CD4-positive, CD25-positive, alpha-beta regulatory T cell (primary cell): ENCODE data around the gene TRIM38. TPM values are rescaled to one million over a fixed set of nuclear protein-coding genes. Genes with fewer than 3 reads are reported as not detected.
A peak's percentile ranks its signal among the peaks of the same experiment; 100 is the strongest.
"Not testable (repeated sequence)": the region's sequence is repeated elsewhere in the genome, so short reads cannot be mapped to it uniquely, and the experiment has no call there.

ENCODE experiments used
- ATAC-seq, 2 donors: fragments of 150-1000 bp; cut with Tn5 transposase; one replicate each; pipeline ENCODE4 v1.10.0; 2021; ENCODE audit warnings: low read depth in 2 of 2, moderate number of reproducible peaks in 2 of 2, moderate library complexity in 1 of 2
- DNase-seq, 3 donors: peaks; one replicate each; pipeline versions ENCODE4 v3.0.0 to v3.0.0-alpha.2; 2012 to 2022; ENCODE audit warnings: mixed read lengths in 1 of 3
- H3K27ac ChIP-seq: one replicate; pipeline ENCODE4 v1.7.0; 2013; ENCODE audit warnings: mild to moderate bottlenecking, low read length; ENCODE audit not compliant: insufficient read depth, poor library complexity, severe bottlenecking
- H3K27me3 ChIP-seq: one replicate; pipeline ENCODE4 v1.7.0; 2013; ENCODE audit warnings: low read length; ENCODE audit not compliant: control insufficient read depth, insufficient read depth
- H3K36me3 ChIP-seq: one replicate; pipeline ENCODE4 v1.7.0; 2013; ENCODE audit warnings: mild to moderate bottlenecking, low read length, moderate library complexity; ENCODE audit not compliant: control insufficient read depth, insufficient read depth
- H3K4me1 ChIP-seq: 2 replicates; pipeline ENCODE4 v1.7.0; 2013; ENCODE audit warnings: mild to moderate bottlenecking, low read length; ENCODE audit not compliant: insufficient read depth, control insufficient read depth, poor library complexity, severe bottlenecking
- H3K4me3 ChIP-seq: one replicate; pipeline ENCODE4 v1.7.0; 2013; ENCODE audit warnings: low read depth, mild to moderate bottlenecking, low read length, moderate library complexity
- H3K9me3 ChIP-seq, 2 experiments: 1 replicate in 1 of 2; 2 replicates in 1 of 2; pipeline ENCODE4 v1.7.0; 2013; ENCODE audit warnings: low read length in 2 of 2, mild to moderate bottlenecking in 1 of 2, moderate library complexity in 1 of 2; ENCODE audit not compliant: control insufficient read depth in 2 of 2
- H3K27ac Mint-ChIP-seq, 3 donors: one replicate each; pipeline ENCODE4 v1.8.0; 2020 to 2022; ENCODE audit warnings: mild to moderate bottlenecking in 3 of 3, mixed read lengths in 3 of 3, moderate library complexity in 2 of 3
- H3K27me3 Mint-ChIP-seq: one replicate; pipeline ENCODE4 v1.8.0; 2022; ENCODE audit warnings: mild to moderate bottlenecking, mixed read lengths
- H3K36me3 Mint-ChIP-seq: one replicate; pipeline ENCODE4 v1.8.0; 2020; ENCODE audit warnings: mixed read lengths
- H3K4me1 Mint-ChIP-seq, 4 donors: one replicate each; pipeline ENCODE4 v1.8.0; 2020 to 2022; ENCODE audit warnings: mixed read lengths in 4 of 4, mild to moderate bottlenecking in 1 of 4
- H3K4me3 Mint-ChIP-seq, 4 donors: one replicate each; pipeline ENCODE4 v1.8.0; 2020 to 2022; ENCODE audit warnings: mild to moderate bottlenecking in 4 of 4, mixed read lengths in 4 of 4, moderate library complexity in 3 of 4
- H3K9me3 Mint-ChIP-seq, 7 donors: one replicate each; pipeline ENCODE4 v1.8.0; 2020 to 2022; ENCODE audit warnings: mixed read lengths in 7 of 7, mild to moderate bottlenecking in 3 of 7, moderate library complexity in 2 of 7
- polyA plus RNA-seq, 4 donors: library from polyadenylated mRNA; unstranded; fragments of 300-500 nt; fragmentation: Illumina TruSeq; gene quantifications; one replicate each; pipeline ENCODE4 v1.2.3, GENCODE V29; 2021
- total RNA-seq: library from RNA; stranded (reverse); gene quantifications from one replicate; pipeline ENCODE4 v1.2.3, GENCODE V29; 2022

Gene TRIM38
- total and polyA plus RNA-seq, 5 donors from 2014 or later: 6.6 to 22.9 (median 8.9) TPM

- Mint-ChIP-seq H3K4me3 (no peak overlapping the region), H3K9me3 (peaks cover 0 to 2% (median 0%) of the 10 kb centered on the region in 7 donors), H3K36me3 (no peaks in the 10 kb centered on the region), H3K4me1 (no peaks in the 10 kb centered on the region), H3K27me3 (peaks cover 37% of the 10 kb centered on the region), H3K27ac (no peak overlapping the region)
- no peaks in the 10 kb centered on the region for H3K9me3 ChIP-seq
- H3K27me3 ChIP-seq: peaks cover 6% of the 10 kb centered on the region
- no peak for ATAC-seq
- no peaks in the 10 kb centered on the region for H3K36me3 ChIP-seq
- H3K27ac ChIP-seq: no peak overlapping the region
- no peak overlapping the region for H3K4me3 ChIP-seq
- no peak for DNase-seq
- no peaks in the 10 kb centered on the region for H3K4me1 ChIP-seq
These were observed 40.9 kb upstream of the TRIM38 start for GRCh38 chr6:25921525-25922203.

- Mint-ChIP-seq H3K27ac (no peak overlapping the region), H3K4me1 (no peaks in the 10 kb centered on the region), H3K9me3 (peaks cover 0 to 2% (median 0%) of the 10 kb centered on the region in 7 donors), H3K27me3 (peaks cover 37% of the 10 kb centered on the region), H3K4me3 (no peak overlapping the region), H3K36me3 (no peaks in the 10 kb centered on the region)
- H3K4me3 ChIP-seq: no peak overlapping the region
- DNase-seq (no peak), ATAC-seq (no peak)
- H3K4me1 ChIP-seq: no peaks in the 10 kb centered on the region
- H3K27me3 ChIP-seq: peaks cover 6% of the 10 kb centered on the region
- H3K9me3 ChIP-seq: no peaks in the 10 kb centered on the region
- H3K27ac ChIP-seq: no peak overlapping the region
- no peaks in the 10 kb centered on the region for H3K36me3 ChIP-seq
These were observed 40.3 kb upstream of the TRIM38 start for GRCh38 chr6:25922301-25922700.

- no peak overlapping the region for H3K4me3 Mint-ChIP-seq
These were observed 36.7 kb upstream of the TRIM38 start for GRCh38 chr6:25925876-25926275.

GRCh38 chr6:25927178-25927577, 35.4 kb upstream of the TRIM38 start:
- ATAC-seq: no peak
- Mint-ChIP-seq H3K4me1 (no peaks in the 10 kb centered on the region), H3K4me3 (no peak overlapping the region)

More at GRCh38 chr6:25925876-25926275, 36.7 kb upstream of the TRIM38 start:
- Histone ChIP-seq H3K4me1 (no peaks in the 10 kb centered on the region), H3K27ac (no peak overlapping the region), H3K4me3 (no peak overlapping the region), H3K27me3 (peaks cover 7% of the 10 kb centered on the region), H3K9me3 (no peaks in the 10 kb centered on the region), H3K36me3 (no peaks in the 10 kb centered on the region)
- DNase-seq (no peak), ATAC-seq (no peak)
- Mint-ChIP-seq H3K9me3 (no peaks in the 10 kb centered on the region), H3K36me3 (no peaks in the 10 kb centered on the region), H3K4me1 (no peaks in the 10 kb centered on the region), H3K27ac (peak overlapping the region in 1 of 3 donors; percentile 15), H3K27me3 (peaks cover 40% of the 10 kb centered on the region)

GRCh38 chr6:25927756-25928216, 34.8 kb upstream of the TRIM38 start:
- H3K27me3 Mint-ChIP-seq: peaks cover 39% of the 10 kb centered on the region

More at GRCh38 chr6:25927178-25927577, 35.4 kb upstream of the TRIM38 start:
- no peaks in the 10 kb centered on the region for H3K36me3 ChIP-seq
- H3K4me1 ChIP-seq: no peaks in the 10 kb centered on the region
- Mint-ChIP-seq H3K9me3 (peaks cover 0 to 3% (median 0%) of the 10 kb centered on the region in 7 donors), H3K27me3 (peaks cover 41% of the 10 kb centered on the region), H3K27ac (no peak overlapping the region), H3K36me3 (no peaks in the 10 kb centered on the region)
- H3K4me3 ChIP-seq: no peak overlapping the region
- peaks cover 5% of the 10 kb centered on the region for H3K27me3 ChIP-seq
- H3K27ac ChIP-seq: no peak overlapping the region
- H3K9me3 ChIP-seq: no peaks in the 10 kb centered on the region
- no peak for DNase-seq

GRCh38 chr6:25928562-25929324, 33.9 kb upstream of the TRIM38 start:
- ATAC-seq: no peak
- H3K9me3 Mint-ChIP-seq: peaks cover 0 to 3% (median 0%) of the 10 kb centered on the region in 7 donors
- H3K27ac ChIP-seq: no peak overlapping the region
- peaks cover 3% of the 10 kb centered on the region for H3K27me3 ChIP-seq
- no peaks in the 10 kb centered on the region for H3K36me3 ChIP-seq
- H3K4me3 ChIP-seq: no peak overlapping the region
- no peak overlapping the region for H3K27ac Mint-ChIP-seq
- H3K4me1 Mint-ChIP-seq: no peaks in the 10 kb centered on the region
- H3K4me1 ChIP-seq: no peaks in the 10 kb centered on the region
- DNase-seq: no peak
- H3K9me3 ChIP-seq: no peaks in the 10 kb centered on the region
- H3K27me3 Mint-ChIP-seq: peaks cover 40% of the 10 kb centered on the region
- H3K4me3 Mint-ChIP-seq: no peak overlapping the region
- no peaks in the 10 kb centered on the region for H3K36me3 Mint-ChIP-seq

More at GRCh38 chr6:25927756-25928216, 34.8 kb upstream of the TRIM38 start:
- Mint-ChIP-seq H3K27ac (no peak overlapping the region), H3K4me1 (no peaks in the 10 kb centered on the region), H3K9me3 (peaks cover 0 to 3% (median 0%) of the 10 kb centered on the region in 7 donors), H3K36me3 (no peaks in the 10 kb centered on the region), H3K4me3 (no peak overlapping the region)
- Histone ChIP-seq H3K27me3 (peaks cover 3% of the 10 kb centered on the region), H3K27ac (no peak overlapping the region), H3K4me3 (no peak overlapping the region), H3K4me1 (no peaks in the 10 kb centered on the region), H3K9me3 (no peaks in the 10 kb centered on the region), H3K36me3 (no peaks in the 10 kb centered on the region)
- DNase-seq (no peak), ATAC-seq (no peak)

GRCh38 chr6:25929785-25930184, 32.8 kb upstream of the TRIM38 start:
- H3K9me3 ChIP-seq, H3K36me3 Mint-ChIP-seq, H3K27ac Mint-ChIP-seq, H3K36me3 ChIP-seq, H3K4me3 Mint-ChIP-seq, H3K4me1 ChIP-seq, H3K27me3 ChIP-seq, H3K4me1 Mint-ChIP-seq, H3K9me3 Mint-ChIP-seq, H3K4me3 ChIP-seq, DNase-seq, ATAC-seq, H3K27ac ChIP-seq: not testable (repeated sequence)
- H3K27me3 Mint-ChIP-seq: peaks cover 43% of the 10 kb centered on the region
